ENCODE data around the gene PLEKHA1.
A peak's percentile ranks its signal among the peaks of the same experiment; 100 is the strongest.

Gene PLEKHA1

DNA sequence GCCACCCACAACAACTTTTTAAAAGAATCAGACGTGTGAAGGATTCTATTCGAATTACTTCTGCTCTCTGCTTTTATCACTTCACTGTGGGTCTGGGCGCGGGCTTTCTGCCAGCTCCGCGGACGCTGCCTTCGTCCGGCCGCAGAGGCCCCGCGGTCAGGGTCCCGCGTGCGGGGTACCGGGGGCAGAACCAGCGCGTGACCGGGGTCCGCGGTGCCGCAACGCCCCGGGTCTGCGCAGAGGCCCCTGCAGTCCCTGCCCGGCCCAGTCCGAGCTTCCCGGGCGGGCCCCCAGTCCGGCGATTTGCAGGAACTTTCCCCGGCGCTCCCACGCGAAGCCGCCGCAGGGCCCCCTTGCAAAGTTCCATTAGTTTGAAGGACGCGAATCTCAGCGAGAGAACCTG is 86.4 kb downstream of the PLEKHA1 start:
- peaks cover 3 to 95% (median 50%) of the 10 kb centered on the region in 5 experiments for H3K27me3 ChIP-seq (replicated peaks in 2 of 5; ENCODE audit: control insufficient read depth in 4 of 5, insufficient read depth in 5 of 5, low read length in 4 of 5)
- H3K36me3 ChIP-seq (ENCODE audit: control insufficient read depth in 4 of 4, insufficient read depth in 4 of 4, low read length in 3 of 4), result no peaks in the 10 kb centered on the region
- H3K27ac ChIP-seq (ENCODE audit: insufficient read depth in 1 of 2, low read depth in 1 of 2, low read length in 2 of 2, poor library complexity in 1 of 2, severe bottlenecking in 2 of 2), result no peak overlapping the region
- ChIA-PET CTCF (no interaction called here), POLR2A (no interaction called here)
- WGBS (ENCODE audit: insufficient coverage), result 0% methylated on average over 38 of the region's 40 CpGs
- peak in 1 of 3 donors; percentile 8 for DNase-seq
- H3K4me1 ChIP-seq (ENCODE audit: control extremely low read depth in 1 of 4, control insufficient read depth in 4 of 4, insufficient read depth in 4 of 4, low read length in 3 of 4), result peaks cover 0 to 29% (median 11%) of the 10 kb centered on the region in 4 experiments
- no peaks in the 10 kb centered on the region for H3K9me3 ChIP-seq (ENCODE audit: control extremely low read depth in 1 of 5, control insufficient read depth in 4 of 5, insufficient read depth in 2 of 5, low read depth in 1 of 5, low read length in 4 of 5)
- H3K4me3 ChIP-seq (ENCODE audit: control insufficient read depth in 1 of 7, extremely low read depth in 1 of 7, insufficient read depth in 4 of 7, low read depth in 2 of 7, low read length in 6 of 7), result peak overlapping the region in 3 of 7 experiments; percentile 56 to 75 (median 58)

DNA sequence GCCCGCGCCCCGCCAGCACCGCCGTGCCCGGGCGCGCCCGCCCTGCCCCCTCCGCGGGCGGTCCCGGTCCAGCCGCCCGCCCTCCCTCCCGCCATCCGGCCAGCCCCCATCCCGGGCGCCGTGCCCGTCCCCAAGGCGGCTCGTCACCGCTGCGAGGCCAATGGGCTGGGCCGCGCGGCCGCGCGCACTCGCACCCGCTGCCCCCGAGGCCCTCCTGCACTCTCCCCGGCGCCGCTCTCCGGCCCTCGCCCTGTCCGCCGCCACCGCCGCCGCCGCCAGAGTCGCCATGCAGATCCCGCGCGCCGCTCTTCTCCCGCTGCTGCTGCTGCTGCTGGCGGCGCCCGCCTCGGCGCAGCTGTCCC is 86.8 kb downstream of the PLEKHA1 start, which contains the start of gene HTRA1:
HTRA1 (plus strand) TSS at position 187 of the 362 bp plus-strand sequence; CDS start at position 287, 100 bp downstream.
- H3K36me3 ChIP-seq (ENCODE audit: control insufficient read depth in 4 of 4, insufficient read depth in 4 of 4, low read length in 3 of 4), result no peaks in the 10 kb centered on the region
- peak in 1 of 3 donors; percentile 18 for DNase-seq
- no peaks in the 10 kb centered on the region for H3K9me3 ChIP-seq (ENCODE audit: control extremely low read depth in 1 of 5, control insufficient read depth in 4 of 5, insufficient read depth in 2 of 5, low read depth in 1 of 5, low read length in 4 of 5)
- WGBS (ENCODE audit: insufficient coverage), result 0% methylated on average over 39 of the region's 56 CpGs
- POLR2A ChIA-PET, result no interaction called here
- peak within 1 kb of the TSS in 6 of 7 experiments; percentile 2 to 75 (median 51) for H3K4me3 ChIP-seq (ENCODE audit: control insufficient read depth in 1 of 7, extremely low read depth in 1 of 7, insufficient read depth in 4 of 7, low read depth in 2 of 7, low read length in 6 of 7)
- peaks cover 3 to 93% (median 50%) of the 10 kb centered on the region in 5 experiments for H3K27me3 ChIP-seq (replicated peaks in 2 of 5; ENCODE audit: control insufficient read depth in 4 of 5, insufficient read depth in 5 of 5, low read length in 4 of 5)
- CTCF ChIA-PET, result no interaction called here
- peaks cover 0 to 29% (median 11%) of the 10 kb centered on the region in 4 experiments for H3K4me1 ChIP-seq (ENCODE audit: control extremely low read depth in 1 of 4, control insufficient read depth in 4 of 4, insufficient read depth in 4 of 4, low read length in 3 of 4)
- no peak within 1 kb of the TSS for H3K27ac ChIP-seq (ENCODE audit: insufficient read depth in 1 of 2, low read depth in 1 of 2, low read length in 2 of 2, poor library complexity in 1 of 2, severe bottlenecking in 2 of 2)

GRCh38 chr10:122461729-122462532 is 87.4 kb downstream of the PLEKHA1 start:
- peaks cover 0 to 29% (median 11%) of the 10 kb centered on the region in 4 experiments for H3K4me1 ChIP-seq (ENCODE audit: control extremely low read depth in 1 of 4, control insufficient read depth in 4 of 4, insufficient read depth in 4 of 4, low read length in 3 of 4)
- peak overlapping the region in 6 of 7 experiments; percentile 2 to 75 (median 51) for H3K4me3 ChIP-seq (ENCODE audit: control insufficient read depth in 1 of 7, extremely low read depth in 1 of 7, insufficient read depth in 4 of 7, low read depth in 2 of 7, low read length in 6 of 7)
- WGBS (ENCODE audit: insufficient coverage), result under 1% methylated on average over 79 of the region's 95 CpGs
- DNase-seq, result peak in 2 of 3 donors; percentile 20 to 38
- CTCF ChIA-PET, result no interaction called here
- H3K9me3 ChIP-seq (ENCODE audit: control extremely low read depth in 1 of 5, control insufficient read depth in 4 of 5, insufficient read depth in 2 of 5, low read depth in 1 of 5, low read length in 4 of 5), result no peaks in the 10 kb centered on the region
- peaks cover 0 to 93% (median 47%) of the 10 kb centered on the region in 5 experiments for H3K27me3 ChIP-seq (replicated peaks in 2 of 5; ENCODE audit: control insufficient read depth in 4 of 5, insufficient read depth in 5 of 5, low read length in 4 of 5)
- H3K36me3 ChIP-seq (ENCODE audit: control insufficient read depth in 4 of 4, insufficient read depth in 4 of 4, low read length in 3 of 4), result no peaks in the 10 kb centered on the region
- POLR2A ChIA-PET, result no interaction called here
- H3K27ac ChIP-seq (ENCODE audit: insufficient read depth in 1 of 2, low read depth in 1 of 2, low read length in 2 of 2, poor library complexity in 1 of 2, severe bottlenecking in 2 of 2), result no peak overlapping the region

- Histone ChIP-seq H3K4me3 (ENCODE audit: control insufficient read depth in 1 of 7, extremely low read depth in 1 of 7, insufficient read depth in 4 of 7, low read depth in 2 of 7, low read length in 6 of 7) (peak overlapping the region in 5 of 7 experiments; percentile 41 to 75 (median 58)), H3K4me1 (ENCODE audit: control extremely low read depth in 1 of 4, control insufficient read depth in 4 of 4, insufficient read depth in 4 of 4, low read length in 3 of 4) (peaks cover 0 to 29% (median 11%) of the 10 kb centered on the region in 4 experiments), H3K9me3 (ENCODE audit: control extremely low read depth in 1 of 5, control insufficient read depth in 4 of 5, insufficient read depth in 2 of 5, low read depth in 1 of 5, low read length in 4 of 5) (no peaks in the 10 kb centered on the region), H3K27me3 (replicated peaks in 2 of 5; ENCODE audit: control insufficient read depth in 4 of 5, insufficient read depth in 5 of 5, low read length in 4 of 5) (peaks cover 0 to 93% (median 40%) of the 10 kb centered on the region in 5 experiments), H3K27ac (ENCODE audit: insufficient read depth in 1 of 2, low read depth in 1 of 2, low read length in 2 of 2, poor library complexity in 1 of 2, severe bottlenecking in 2 of 2) (no peak overlapping the region), H3K36me3 (ENCODE audit: control insufficient read depth in 4 of 4, insufficient read depth in 4 of 4, low read length in 3 of 4) (no peaks in the 10 kb centered on the region)
- peak; percentile 22 to 48 (median 46) for DNase-seq
- ChIA-PET POLR2A (no interaction called here), CTCF (no interaction called here)
- WGBS (ENCODE audit: insufficient coverage), result 20% methylated on average over 38 of the region's 47 CpGs
Observed at GRCh38 chr10:122462533-122463465, 88.3 kb downstream of the PLEKHA1 start.

DNA sequence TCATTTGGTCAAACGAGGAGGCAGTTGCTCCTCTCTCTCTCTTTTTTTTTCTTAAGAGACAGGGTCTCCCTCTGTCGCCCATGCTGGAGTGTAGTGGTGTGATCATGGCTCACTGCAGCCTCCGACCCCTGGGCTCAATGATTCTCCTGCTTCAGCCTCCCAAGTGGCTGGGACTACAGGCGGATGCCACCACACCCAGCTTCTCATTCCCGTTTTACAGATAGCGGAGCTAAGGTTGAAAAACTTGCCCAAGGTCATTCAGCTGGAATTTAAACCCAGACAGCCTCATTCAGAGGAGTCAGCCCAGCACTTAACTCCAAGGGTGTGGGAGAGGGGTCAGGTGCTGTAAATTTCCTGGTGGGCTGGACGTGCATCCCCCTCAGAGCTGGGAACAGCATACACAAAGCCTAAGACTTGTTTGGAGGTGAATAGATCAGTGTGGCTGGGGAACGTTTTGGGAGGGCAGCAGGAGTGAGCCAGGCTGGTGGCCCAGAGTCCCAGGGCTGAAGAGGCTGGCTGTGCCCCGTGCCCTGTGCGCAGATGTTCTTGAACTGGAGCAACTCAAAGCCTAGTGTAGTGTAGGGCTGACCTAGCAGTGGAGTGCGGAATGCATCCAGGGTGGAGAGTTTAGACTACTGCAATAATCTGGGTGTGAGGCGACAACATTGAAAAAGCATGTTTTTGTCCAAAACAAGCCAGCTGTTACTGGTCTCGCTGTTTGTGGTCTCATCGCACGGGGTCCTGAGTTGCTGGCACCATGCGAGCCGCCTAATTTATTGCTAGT is 89.2 kb downstream of the PLEKHA1 start:
- POLR2A ChIA-PET, result no interaction called here
- H3K36me3 ChIP-seq (ENCODE audit: control insufficient read depth in 4 of 4, insufficient read depth in 4 of 4, low read length in 3 of 4), result no peaks in the 10 kb centered on the region
- CTCF ChIA-PET, result no interaction called here
- no peak overlapping the region for H3K4me3 ChIP-seq (ENCODE audit: control insufficient read depth in 1 of 7, extremely low read depth in 1 of 7, insufficient read depth in 4 of 7, low read depth in 2 of 7, low read length in 6 of 7)
- H3K9me3 ChIP-seq (ENCODE audit: control extremely low read depth in 1 of 5, control insufficient read depth in 4 of 5, insufficient read depth in 2 of 5, low read depth in 1 of 5, low read length in 4 of 5), result no peaks in the 10 kb centered on the region
- WGBS (ENCODE audit: insufficient coverage), result 64% methylated on average over 12 of the region's 17 CpGs
- no peak for DNase-seq
- H3K4me1 ChIP-seq (ENCODE audit: control extremely low read depth in 1 of 4, control insufficient read depth in 4 of 4, insufficient read depth in 4 of 4, low read length in 3 of 4), result peaks cover 0 to 29% (median 11%) of the 10 kb centered on the region in 4 experiments
- no peak overlapping the region for H3K27ac ChIP-seq (ENCODE audit: insufficient read depth in 1 of 2, low read depth in 1 of 2, low read length in 2 of 2, poor library complexity in 1 of 2, severe bottlenecking in 2 of 2)
- H3K27me3 ChIP-seq (replicated peaks in 2 of 5; ENCODE audit: control insufficient read depth in 4 of 5, insufficient read depth in 5 of 5, low read length in 4 of 5), result peaks cover 0 to 93% (median 37%) of the 10 kb centered on the region in 5 experiments

- H3K27ac ChIP-seq (ENCODE audit: insufficient read depth in 1 of 2, low read depth in 1 of 2, low read length in 2 of 2, poor library complexity in 1 of 2, severe bottlenecking in 2 of 2), result no peak overlapping the region
- no peaks in the 10 kb centered on the region for H3K9me3 ChIP-seq (ENCODE audit: control extremely low read depth in 1 of 5, control insufficient read depth in 4 of 5, insufficient read depth in 2 of 5, low read depth in 1 of 5, low read length in 4 of 5)
- ChIA-PET POLR2A (no interaction called here), CTCF (no interaction called here)
- H3K4me3 ChIP-seq (ENCODE audit: control insufficient read depth in 1 of 7, extremely low read depth in 1 of 7, insufficient read depth in 4 of 7, low read depth in 2 of 7, low read length in 6 of 7), result no peak overlapping the region
- no peak for DNase-seq
- peaks cover 0 to 93% (median 35%) of the 10 kb centered on the region in 5 experiments for H3K27me3 ChIP-seq (replicated peaks in 2 of 5; ENCODE audit: control insufficient read depth in 4 of 5, insufficient read depth in 5 of 5, low read length in 4 of 5)
- no peaks in the 10 kb centered on the region for H3K36me3 ChIP-seq (ENCODE audit: control insufficient read depth in 4 of 4, insufficient read depth in 4 of 4, low read length in 3 of 4)
- H3K4me1 ChIP-seq (ENCODE audit: control extremely low read depth in 1 of 4, control insufficient read depth in 4 of 4, insufficient read depth in 4 of 4, low read length in 3 of 4), result peaks cover 0 to 29% (median 11%) of the 10 kb centered on the region in 4 experiments
- 80% methylated on average over 4 of the region's 4 CpGs for WGBS (ENCODE audit: insufficient coverage)
Observed at GRCh38 chr10:122464250-122464510, 89.7 kb downstream of the PLEKHA1 start.
